ENCODE data around the gene ITPKB. TPM values are rescaled to one million over a fixed set of nuclear protein-coding genes. Genes with fewer than 3 reads are reported as not detected.
"Not testable (repeated sequence)": the region's sequence is repeated elsewhere in the genome, so short reads cannot be mapped to it uniquely, and the experiment has no call there.

ITPKB gene
- polyA plus RNA-seq, 2 donors, result 6.5 to 8.1 TPM

DNA sequence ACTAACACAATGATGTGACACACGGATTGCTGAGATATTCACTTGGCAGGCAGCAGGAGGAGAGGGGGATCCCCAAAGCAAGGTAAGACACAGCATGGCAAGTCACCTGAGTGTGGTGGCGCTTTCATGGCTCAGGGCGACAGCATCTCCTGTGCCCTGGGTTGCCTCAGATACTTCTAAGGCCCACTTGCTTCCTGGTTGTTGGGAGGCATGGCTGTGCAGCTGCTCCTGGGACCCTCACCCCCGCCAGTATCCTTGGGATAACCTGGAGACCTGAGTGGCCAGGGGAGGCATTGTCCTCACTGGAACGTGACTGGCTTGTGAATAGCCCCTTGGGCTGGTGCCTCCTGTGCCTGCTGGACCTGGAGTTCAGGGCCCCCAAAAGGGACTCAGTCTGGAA lies 120.7 kb downstream of the ITPKB start:
- no peaks in the 10 kb centered on the region for H3K27me3 ChIP-seq (ENCODE audit: control insufficient read depth in 1 of 2, insufficient read depth in 2 of 2, low read length in 2 of 2)
- peaks cover 2 to 3% of the 10 kb centered on the region in 2 donors for H3K9me3 ChIP-seq (ENCODE audit: control insufficient read depth in 2 of 2, insufficient read depth in 1 of 2, low read depth in 1 of 2, low read length in 1 of 2)
- H3K36me3 ChIP-seq (ENCODE audit: control insufficient read depth in 2 of 2, insufficient read depth in 2 of 2, low read length in 1 of 2), result no peaks in the 10 kb centered on the region
- no peaks in the 10 kb centered on the region for H3K4me1 ChIP-seq (ENCODE audit: control insufficient read depth in 2 of 2, insufficient read depth in 2 of 2, low read length in 1 of 2)
- no peak overlapping the region for H3K27ac ChIP-seq (ENCODE audit: low read depth in 2 of 2, low read length in 1 of 2)
- no peak overlapping the region for H3K4me3 ChIP-seq (ENCODE audit: low read depth in 1 of 2, low read length in 2 of 2)
- 79 to 85% methylated on average over 5 of the region's 5 CpGs for WGBS, 2 donors

DNA sequence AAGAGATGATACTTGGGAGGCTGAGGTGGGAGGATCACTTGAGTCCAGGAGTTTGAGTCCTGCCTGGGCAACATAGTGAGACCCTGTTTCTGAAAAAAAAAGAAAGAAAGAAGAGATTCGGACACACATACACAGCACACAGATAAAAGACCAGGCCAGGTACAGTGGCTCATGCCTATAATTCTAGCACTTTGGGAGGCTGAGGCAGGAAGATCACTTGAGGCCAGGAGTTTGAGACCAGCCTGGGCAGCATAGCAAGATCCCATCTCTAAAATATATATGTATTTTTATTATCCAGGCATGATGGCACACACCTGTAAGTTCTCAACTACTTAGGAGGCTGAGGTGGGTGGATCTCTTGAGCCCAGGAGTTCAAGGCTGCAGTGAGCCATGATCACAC lies 121.4 kb downstream of the ITPKB start:
- H3K4me3 ChIP-seq (ENCODE audit: low read depth in 1 of 2, low read length in 2 of 2); H3K27ac ChIP-seq (ENCODE audit: low read depth in 2 of 2, low read length in 1 of 2); H3K36me3 ChIP-seq (ENCODE audit: control insufficient read depth in 2 of 2, insufficient read depth in 2 of 2, low read length in 1 of 2); H3K27me3 ChIP-seq (ENCODE audit: control insufficient read depth in 1 of 2, insufficient read depth in 2 of 2, low read length in 2 of 2); H3K9me3 ChIP-seq (ENCODE audit: control insufficient read depth in 2 of 2, insufficient read depth in 1 of 2, low read depth in 1 of 2, low read length in 1 of 2); H3K4me1 ChIP-seq (ENCODE audit: control insufficient read depth in 2 of 2, insufficient read depth in 2 of 2, low read length in 1 of 2): not testable (repeated sequence)
- 93 to 94% methylated on average over 1 of the region's 1 CpG for WGBS, 2 donors

DNA sequence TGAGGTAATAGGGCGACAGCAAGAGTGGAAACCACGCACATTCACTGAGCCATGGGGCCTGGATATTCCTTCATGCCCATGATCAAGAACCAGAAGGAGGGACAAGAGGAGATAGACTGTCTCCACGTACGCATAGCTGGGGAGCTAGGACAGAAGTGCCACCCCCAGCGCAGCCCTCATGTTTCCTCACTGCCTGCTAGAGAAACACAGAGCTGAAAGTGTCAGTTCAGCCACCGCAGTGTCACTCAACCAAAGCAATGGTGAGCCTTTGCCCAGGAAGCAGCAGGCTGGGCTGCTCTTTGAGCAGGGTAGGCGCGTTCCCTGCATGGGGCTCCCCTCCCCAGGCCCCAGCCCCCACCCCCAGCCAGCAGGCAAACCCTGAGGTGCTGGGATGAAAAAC lies 122.0 kb downstream of the ITPKB start:
- no peaks in the 10 kb centered on the region for H3K27me3 ChIP-seq (ENCODE audit: control insufficient read depth in 1 of 2, insufficient read depth in 2 of 2, low read length in 2 of 2)

DNA sequence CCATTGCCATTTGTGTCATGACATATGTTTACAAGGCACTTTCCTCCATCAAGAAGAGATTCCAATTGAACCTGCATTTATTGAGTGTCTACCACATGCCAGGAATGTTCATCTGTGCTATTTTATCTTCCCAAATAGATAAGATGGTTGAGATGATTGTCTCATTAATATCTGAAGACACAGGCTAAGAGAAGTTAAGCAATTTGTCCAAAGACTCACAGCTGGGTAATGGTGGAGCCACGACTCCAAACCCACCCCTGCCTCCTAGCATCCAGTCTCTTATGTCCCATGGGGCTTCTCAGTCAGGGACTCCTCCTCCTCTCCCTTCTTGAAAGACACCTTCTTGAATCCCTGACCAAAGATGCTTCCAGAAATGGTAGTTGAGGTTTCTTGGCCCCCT lies 122.4 kb downstream of the ITPKB start:
- Histone ChIP-seq H3K27me3 (ENCODE audit: control insufficient read depth in 1 of 2, insufficient read depth in 2 of 2, low read length in 2 of 2) (no peaks in the 10 kb centered on the region), H3K4me3 (ENCODE audit: low read depth in 1 of 2, low read length in 2 of 2) (no peak overlapping the region), H3K36me3 (ENCODE audit: control insufficient read depth in 2 of 2, insufficient read depth in 2 of 2, low read length in 1 of 2) (no peaks in the 10 kb centered on the region), H3K4me1 (ENCODE audit: control insufficient read depth in 2 of 2, insufficient read depth in 2 of 2, low read length in 1 of 2) (no peaks in the 10 kb centered on the region), H3K27ac (ENCODE audit: low read depth in 2 of 2, low read length in 1 of 2) (no peak overlapping the region), H3K9me3 (ENCODE audit: control insufficient read depth in 2 of 2, insufficient read depth in 1 of 2, low read depth in 1 of 2, low read length in 1 of 2) (peaks cover 0 to 2% of the 10 kb centered on the region in 2 donors)
- 74 to 91% methylated on average over 1 of the region's 1 CpG for WGBS, 2 donors

More for the DNA sequence above, 122.0 kb downstream of the ITPKB start:
- Histone ChIP-seq H3K9me3 (ENCODE audit: control insufficient read depth in 2 of 2, insufficient read depth in 1 of 2, low read depth in 1 of 2, low read length in 1 of 2) (peaks cover 0 to 2% of the 10 kb centered on the region in 2 donors), H3K4me3 (ENCODE audit: low read depth in 1 of 2, low read length in 2 of 2) (no peak overlapping the region), H3K27ac (ENCODE audit: low read depth in 2 of 2, low read length in 1 of 2) (no peak overlapping the region), H3K36me3 (ENCODE audit: control insufficient read depth in 2 of 2, insufficient read depth in 2 of 2, low read length in 1 of 2) (no peaks in the 10 kb centered on the region), H3K4me1 (ENCODE audit: control insufficient read depth in 2 of 2, insufficient read depth in 2 of 2, low read length in 1 of 2) (no peaks in the 10 kb centered on the region)
- WGBS, 2 donors, result 93 to 94% methylated on average over 8 of the region's 8 CpGs

DNA sequence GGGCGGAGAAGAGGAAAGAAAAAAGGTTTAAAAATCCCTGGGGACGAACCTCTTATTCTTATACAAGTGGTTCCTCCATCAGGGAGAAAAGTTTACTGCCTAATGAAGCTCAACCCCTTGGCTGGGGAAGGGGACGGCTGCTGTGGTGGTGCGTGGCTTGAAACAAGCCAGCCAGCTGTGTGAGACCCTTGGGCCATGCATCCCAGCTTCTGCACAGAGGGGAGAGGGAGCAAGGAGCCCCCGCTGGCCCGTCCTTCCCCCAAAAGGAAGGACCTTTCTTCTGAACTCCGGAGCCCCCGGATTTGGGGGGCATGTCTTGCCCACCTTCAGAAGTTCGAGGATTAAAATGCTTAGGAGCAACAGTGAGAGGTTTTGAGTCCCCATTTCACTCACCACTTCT lies 123.2 kb downstream of the ITPKB start:
- 88 to 92% methylated on average over 9 of the region's 9 CpGs for WGBS, 2 donors
- Histone ChIP-seq H3K27me3 (ENCODE audit: control insufficient read depth in 1 of 2, insufficient read depth in 2 of 2, low read length in 2 of 2) (no peaks in the 10 kb centered on the region), H3K4me3 (ENCODE audit: low read depth in 1 of 2, low read length in 2 of 2) (no peak overlapping the region), H3K9me3 (ENCODE audit: control insufficient read depth in 2 of 2, insufficient read depth in 1 of 2, low read depth in 1 of 2, low read length in 1 of 2) (peaks cover 0 to 2% of the 10 kb centered on the region in 2 donors), H3K4me1 (ENCODE audit: control insufficient read depth in 2 of 2, insufficient read depth in 2 of 2, low read length in 1 of 2) (no peaks in the 10 kb centered on the region), H3K36me3 (ENCODE audit: control insufficient read depth in 2 of 2, insufficient read depth in 2 of 2, low read length in 1 of 2) (no peaks in the 10 kb centered on the region), H3K27ac (ENCODE audit: low read depth in 2 of 2, low read length in 1 of 2) (no peak overlapping the region)

DNA sequence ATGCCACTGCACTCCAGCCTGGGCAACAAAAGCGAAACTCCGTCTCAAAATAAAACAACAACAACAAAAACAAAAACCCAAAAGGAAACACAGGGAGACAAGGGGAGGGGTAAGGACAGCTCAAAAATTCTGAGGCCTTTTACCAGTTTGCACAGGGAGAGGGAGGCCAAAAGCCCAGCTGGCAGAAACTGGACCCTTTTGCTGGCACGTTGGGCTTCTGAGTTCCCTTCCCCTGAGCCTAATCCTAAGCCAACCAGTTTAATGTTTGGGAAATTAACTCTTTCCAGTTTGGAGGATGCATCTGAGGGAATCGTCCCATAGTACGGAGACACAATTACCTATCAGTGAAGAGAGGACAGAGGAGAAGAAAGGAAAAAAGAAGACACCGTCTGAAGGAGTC lies 127.1 kb downstream of the ITPKB start:
- not testable (repeated sequence) for H3K4me1 ChIP-seq (ENCODE audit: control insufficient read depth in 2 of 2, insufficient read depth in 2 of 2, low read length in 1 of 2); H3K36me3 ChIP-seq (ENCODE audit: control insufficient read depth in 2 of 2, insufficient read depth in 2 of 2, low read length in 1 of 2); H3K27ac ChIP-seq (ENCODE audit: low read depth in 2 of 2, low read length in 1 of 2); H3K4me3 ChIP-seq (ENCODE audit: low read depth in 1 of 2, low read length in 2 of 2); H3K27me3 ChIP-seq (ENCODE audit: control insufficient read depth in 1 of 2, insufficient read depth in 2 of 2, low read length in 2 of 2); H3K9me3 ChIP-seq (ENCODE audit: control insufficient read depth in 2 of 2, insufficient read depth in 1 of 2, low read depth in 1 of 2, low read length in 1 of 2)
- WGBS, 2 donors, result 78 to 82% methylated on average over 6 of the region's 6 CpGs

DNA sequence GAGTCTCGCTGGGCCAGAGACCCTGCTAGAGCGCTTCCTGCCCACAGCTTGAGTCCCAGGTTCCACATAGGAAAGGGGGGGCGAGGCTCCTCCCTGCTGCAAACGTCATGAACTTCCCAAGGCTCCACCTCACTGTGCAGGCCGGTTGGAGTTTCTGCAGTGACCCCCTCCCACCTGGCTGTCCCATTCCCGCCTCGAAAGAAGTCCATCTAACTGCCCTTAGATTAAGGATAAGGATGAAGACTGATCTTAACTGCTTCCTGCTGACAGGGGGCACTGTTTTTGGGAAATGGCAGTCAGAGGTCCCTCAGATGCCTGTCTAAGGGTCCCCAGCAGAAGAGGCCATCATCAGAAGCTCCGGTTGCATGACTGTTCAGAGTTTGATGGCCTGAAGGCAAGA lies 127.8 kb downstream of the ITPKB start:
- WGBS, 2 donors, result 71 to 73% methylated on average over 7 to 8 of the region's 8 CpGs
- Histone ChIP-seq H3K27me3 (ENCODE audit: control insufficient read depth in 1 of 2, insufficient read depth in 2 of 2, low read length in 2 of 2) (no peaks in the 10 kb centered on the region), H3K27ac (ENCODE audit: low read depth in 2 of 2, low read length in 1 of 2) (no peak overlapping the region), H3K4me1 (ENCODE audit: control insufficient read depth in 2 of 2, insufficient read depth in 2 of 2, low read length in 1 of 2) (peaks cover 0 to 3% of the 10 kb centered on the region in 2 donors), H3K4me3 (ENCODE audit: low read depth in 1 of 2, low read length in 2 of 2) (no peak overlapping the region), H3K9me3 (ENCODE audit: control insufficient read depth in 2 of 2, insufficient read depth in 1 of 2, low read depth in 1 of 2, low read length in 1 of 2) (no peaks in the 10 kb centered on the region), H3K36me3 (ENCODE audit: control insufficient read depth in 2 of 2, insufficient read depth in 2 of 2, low read length in 1 of 2) (no peaks in the 10 kb centered on the region)

DNA sequence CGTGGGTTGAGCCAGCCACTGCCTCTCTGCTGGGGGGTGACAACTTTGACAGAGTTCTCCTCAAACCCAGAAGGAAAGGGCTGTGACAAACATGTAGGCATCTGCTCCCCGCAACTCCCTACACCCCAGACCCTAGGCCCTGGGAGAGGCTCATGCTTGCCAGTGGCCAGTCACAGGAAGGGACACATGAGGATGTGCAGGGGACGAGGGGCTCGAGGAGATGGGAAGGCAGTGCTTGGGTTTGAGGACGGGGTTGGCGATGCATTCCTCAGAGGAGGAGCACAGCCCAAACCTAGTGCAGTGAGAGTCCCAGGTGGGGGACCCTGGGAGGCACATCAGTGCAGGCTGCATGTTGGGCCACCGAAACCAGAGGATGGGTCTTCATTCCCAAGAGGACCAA lies 128.4 kb downstream of the ITPKB start:
- Histone ChIP-seq H3K27ac (ENCODE audit: low read depth in 2 of 2, low read length in 1 of 2) (no peak overlapping the region), H3K9me3 (ENCODE audit: control insufficient read depth in 2 of 2, insufficient read depth in 1 of 2, low read depth in 1 of 2, low read length in 1 of 2) (no peaks in the 10 kb centered on the region), H3K4me3 (ENCODE audit: low read depth in 1 of 2, low read length in 2 of 2) (no peak overlapping the region), H3K36me3 (ENCODE audit: control insufficient read depth in 2 of 2, insufficient read depth in 2 of 2, low read length in 1 of 2) (no peaks in the 10 kb centered on the region), H3K4me1 (ENCODE audit: control insufficient read depth in 2 of 2, insufficient read depth in 2 of 2, low read length in 1 of 2) (peaks cover 0 to 3% of the 10 kb centered on the region in 2 donors), H3K27me3 (ENCODE audit: control insufficient read depth in 1 of 2, insufficient read depth in 2 of 2, low read length in 2 of 2) (no peaks in the 10 kb centered on the region)
- WGBS, 2 donors, result 88 to 90% methylated on average over 7 of the region's 7 CpGs

DNA sequence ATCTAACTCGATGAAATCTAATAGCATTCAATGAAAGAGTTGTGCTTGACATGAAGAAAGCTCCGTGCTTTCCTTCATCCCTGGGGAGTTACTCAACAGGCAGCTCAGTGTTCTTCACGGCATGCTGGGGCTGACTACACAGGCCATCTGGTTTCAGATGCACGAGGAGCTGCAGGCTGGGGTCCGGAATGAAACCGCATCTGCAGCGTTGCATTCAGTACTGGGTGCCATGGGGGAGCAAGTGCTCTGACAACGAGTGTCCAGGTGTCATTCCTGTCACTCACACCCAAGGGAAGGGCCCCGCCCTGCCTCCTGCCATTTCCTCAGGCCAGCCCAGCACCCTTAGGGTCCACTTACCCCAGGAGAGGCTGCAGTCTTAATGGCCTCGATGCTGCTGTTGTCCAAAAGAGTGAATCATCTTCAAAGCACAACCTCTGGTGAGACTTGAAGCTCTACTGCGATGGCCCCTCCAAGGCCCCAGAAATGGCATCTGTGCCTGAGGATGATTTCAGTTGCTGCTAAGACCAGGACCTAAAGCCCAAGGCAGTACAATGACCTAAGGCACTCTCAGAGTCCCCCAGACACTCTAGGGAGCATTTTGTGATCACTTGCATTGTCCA lies 129.1 kb downstream of the ITPKB start:
- H3K4me1 ChIP-seq (ENCODE audit: control insufficient read depth in 2 of 2, insufficient read depth in 2 of 2, low read length in 1 of 2), result peaks cover 0 to 3% of the 10 kb centered on the region in 2 donors
- no peaks in the 10 kb centered on the region for H3K36me3 ChIP-seq (ENCODE audit: control insufficient read depth in 2 of 2, insufficient read depth in 2 of 2, low read length in 1 of 2)
- no peaks in the 10 kb centered on the region for H3K9me3 ChIP-seq (ENCODE audit: control insufficient read depth in 2 of 2, insufficient read depth in 1 of 2, low read depth in 1 of 2, low read length in 1 of 2)
- 76 to 77% methylated on average over 11 of the region's 11 CpGs for WGBS, 2 donors
- H3K27me3 ChIP-seq (ENCODE audit: control insufficient read depth in 1 of 2, insufficient read depth in 2 of 2, low read length in 2 of 2), result no peaks in the 10 kb centered on the region
- no peak overlapping the region for H3K27ac ChIP-seq (ENCODE audit: low read depth in 2 of 2, low read length in 1 of 2)
- no peak overlapping the region for H3K4me3 ChIP-seq (ENCODE audit: low read depth in 1 of 2, low read length in 2 of 2)

DNA sequence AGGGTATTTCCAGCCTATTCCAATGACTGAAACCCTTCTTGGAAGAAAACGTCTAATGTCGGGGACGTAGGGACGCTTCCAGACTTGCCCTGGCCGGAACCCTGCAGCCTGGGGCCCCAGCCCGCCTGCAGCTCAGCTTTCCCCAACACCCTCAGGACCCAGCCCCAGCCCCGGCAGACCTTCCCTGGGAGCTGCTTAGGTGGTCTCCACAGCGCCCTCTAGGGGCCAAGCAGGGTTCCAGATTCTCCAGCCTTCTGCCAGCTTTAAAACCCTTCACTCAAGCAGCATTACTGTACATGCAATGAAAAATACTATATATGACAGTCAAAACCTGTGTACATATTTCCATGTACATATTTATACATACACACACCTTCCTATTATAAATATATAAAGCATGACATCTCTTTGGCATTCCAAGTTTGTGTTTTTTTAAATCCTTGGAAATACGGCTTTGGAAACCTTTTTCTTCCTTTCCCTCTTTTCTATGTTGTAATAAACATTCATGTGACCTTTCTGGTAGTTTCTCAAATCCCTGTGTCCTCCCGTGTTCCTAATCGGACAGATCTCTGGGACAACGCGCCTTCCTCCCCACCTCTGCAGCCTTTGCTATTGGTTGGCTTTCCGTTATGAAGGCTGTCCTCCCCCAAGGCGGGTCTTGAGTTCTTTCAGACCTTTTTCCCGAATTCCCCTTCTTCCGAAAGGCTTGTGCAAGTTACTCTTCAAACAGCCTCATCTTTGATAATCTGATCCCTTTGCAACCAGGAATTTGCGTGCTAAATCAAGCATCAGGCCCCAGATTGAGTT lies 130.2 kb downstream of the ITPKB start:
- Histone ChIP-seq H3K9me3 (ENCODE audit: control insufficient read depth in 2 of 2, insufficient read depth in 1 of 2, low read depth in 1 of 2, low read length in 1 of 2) (no peaks in the 10 kb centered on the region), H3K27me3 (ENCODE audit: control insufficient read depth in 1 of 2, insufficient read depth in 2 of 2, low read length in 2 of 2) (no peaks in the 10 kb centered on the region), H3K27ac (ENCODE audit: low read depth in 2 of 2, low read length in 1 of 2) (no peak overlapping the region), H3K36me3 (ENCODE audit: control insufficient read depth in 2 of 2, insufficient read depth in 2 of 2, low read length in 1 of 2) (no peaks in the 10 kb centered on the region), H3K4me3 (ENCODE audit: low read depth in 1 of 2, low read length in 2 of 2) (no peak overlapping the region), H3K4me1 (ENCODE audit: control insufficient read depth in 2 of 2, insufficient read depth in 2 of 2, low read length in 1 of 2) (peaks cover 2 to 3% of the 10 kb centered on the region in 2 donors)
- WGBS, 2 donors, result 61 to 68% methylated on average over 18 of the region's 18 CpGs

All from esophagus (tissue), 2 donors.